Mesendoderm (in vitro differentiated cells): ENCODE results near the gene NAPG.

Source experiments
- DNase-seq: peaks from one replicate; pipeline ENCODE4 v3.0.0; 2013
- H2AK5ac ChIP-seq: 2 replicates; pipeline ENCODE4 v1.6.1; 2013; ENCODE audit warnings: low read length, inconsistent platforms
- H2BK120ac ChIP-seq: 2 replicates; pipeline ENCODE4 v1.6.1; 2013; ENCODE audit warnings: low read depth, mild to moderate bottlenecking, low read length, moderate library complexity, mixed read lengths
- H2BK15ac ChIP-seq: replicated peaks from 2 replicates; pipeline ENCODE4 v1.6.1; 2013; ENCODE audit warnings: low read depth, mild to moderate bottlenecking, moderate library complexity
- H2BK5ac ChIP-seq: 2 replicates; pipeline ENCODE4 v1.6.1; 2013; ENCODE audit warnings: low read length, inconsistent platforms
- H3K18ac ChIP-seq: 2 replicates; pipeline ENCODE4 v1.6.1; 2013; ENCODE audit warnings: mild to moderate bottlenecking, low read length, mixed read lengths
- H3K23ac ChIP-seq: one replicate; pipeline ENCODE4 v1.6.1; 2013; ENCODE audit warnings: low read length
- H3K27ac ChIP-seq: 2 replicates; pipeline ENCODE4 v1.5.1; 2013; ENCODE audit warnings: low read depth, mild to moderate bottlenecking, inconsistent platforms, low read length, moderate library complexity
- H3K27me3 ChIP-seq: 2 replicates; pipeline ENCODE4 v1.6.1; 2013; ENCODE audit warnings: low read length, control low read depth, mild to moderate bottlenecking, inconsistent platforms; ENCODE audit not compliant: insufficient read depth, poor library complexity
- H3K36me3 ChIP-seq: 2 replicates; pipeline ENCODE4 v1.6.1; 2013; ENCODE audit warnings: low read length, inconsistent platforms; ENCODE audit not compliant: control insufficient read depth, insufficient read depth
- H3K4ac ChIP-seq: one replicate; pipeline ENCODE4 v1.6.1; 2013; ENCODE audit warnings: low read depth, mild to moderate bottlenecking, low read length, moderate library complexity
- H3K4me1 ChIP-seq: 2 replicates; pipeline ENCODE4 v1.6.1; 2013; ENCODE audit warnings: low read depth, low read length, inconsistent platforms; ENCODE audit not compliant: control insufficient read depth
- H3K4me2 ChIP-seq: 2 replicates; pipeline ENCODE4 v1.6.1; 2013; ENCODE audit warnings: low read length
- H3K4me3 ChIP-seq: 2 replicates; pipeline ENCODE4 v1.5.1; 2013; ENCODE audit warnings: mild to moderate bottlenecking, low read length
- H3K56ac ChIP-seq: one replicate; pipeline ENCODE4 v1.6.1; 2013; ENCODE audit warnings: low read length
- H3K79me1 ChIP-seq: 2 replicates; pipeline ENCODE4 v1.6.1; 2013; ENCODE audit warnings: low read length, inconsistent platforms
- H3K79me2 ChIP-seq: 2 replicates; pipeline ENCODE4 v1.6.1; 2013; ENCODE audit warnings: mild to moderate bottlenecking, low read length; ENCODE audit not compliant: control insufficient read depth, insufficient read depth
- H3K9ac ChIP-seq: 2 replicates; pipeline ENCODE4 v1.6.1; 2013; ENCODE audit warnings: low read length, inconsistent platforms
- H4K5ac ChIP-seq: one replicate; pipeline ENCODE4 v1.6.1; 2013; ENCODE audit warnings: low read length
- H4K8ac ChIP-seq: one replicate; pipeline ENCODE4 v1.6.1; 2013; ENCODE audit warnings: low read depth, mild to moderate bottlenecking, control low read depth, low read length, moderate library complexity
- WGBS: extraction: QIAGEN DNeasy Blood & Tissue Kit; methylation state at CpG from one replicate; pipeline ENCODE4 v1.1.7; 2013; ENCODE audit warnings: low lambda C conversion rate, missing lambda C conversion rate; ENCODE audit not compliant: insufficient coverage; ENCODE audit errors: extremely low coverage; 5-methylcytosine and 5-hydroxymethylcytosine counted together

The NAPG gene

DNA sequence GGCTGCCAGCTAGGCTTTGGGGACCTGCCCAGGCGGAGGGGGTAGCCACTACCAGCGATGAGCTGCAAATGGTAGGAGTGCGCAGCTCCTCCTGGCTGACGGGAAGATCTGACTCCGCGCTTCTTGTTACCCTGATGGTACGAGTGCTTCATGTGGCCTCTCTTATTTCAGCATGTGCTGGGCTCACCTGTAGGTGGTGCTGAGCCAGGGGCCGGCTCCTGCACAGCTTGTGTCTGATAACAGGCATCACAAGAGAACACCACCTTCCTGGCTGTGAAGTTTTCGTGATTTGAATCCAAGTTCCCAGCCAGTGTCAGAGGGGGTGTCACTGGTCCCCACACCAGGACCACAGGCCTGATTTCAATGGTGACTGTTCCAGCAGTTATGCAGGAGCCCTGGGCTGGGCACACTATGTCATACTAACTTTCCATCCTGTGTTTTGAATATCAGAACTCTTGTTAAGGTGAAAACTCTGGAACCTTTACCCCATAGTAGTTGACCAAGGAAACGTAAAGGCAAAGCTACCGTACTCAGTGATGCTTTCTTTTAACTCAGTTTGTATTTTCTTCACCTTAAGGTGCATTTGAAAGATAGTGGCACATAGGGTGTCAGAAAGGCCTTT, 43.4 kb upstream of the NAPG start:
- Histone ChIP-seq H3K9ac (no peak overlapping the region), H3K27ac (no peak overlapping the region), H3K79me1 (no peaks in the 10 kb centered on the region), H3K4me3 (no peak overlapping the region), H2AK5ac (no peak overlapping the region), H2BK120ac (no peak overlapping the region), H4K5ac (no peak overlapping the region), H2BK5ac (no peak overlapping the region), H3K4me1 (peaks cover 2% of the 10 kb centered on the region), H3K18ac (no peak overlapping the region), H3K4me2 (no peak overlapping the region), H3K56ac (no peak overlapping the region), H4K8ac (no peak overlapping the region), H3K23ac (no peak overlapping the region), H3K27me3 (no peaks in the 10 kb centered on the region), H3K36me3 (peaks cover 3% of the 10 kb centered on the region), H3K79me2 (no peaks in the 10 kb centered on the region), H3K4ac (no peak overlapping the region), H2BK15ac (no peak overlapping the region)
- DNase-seq, result peak; percentile 19
- WGBS, result no CpG with 5 or more reads among the region's 11 CpGs

DNA sequence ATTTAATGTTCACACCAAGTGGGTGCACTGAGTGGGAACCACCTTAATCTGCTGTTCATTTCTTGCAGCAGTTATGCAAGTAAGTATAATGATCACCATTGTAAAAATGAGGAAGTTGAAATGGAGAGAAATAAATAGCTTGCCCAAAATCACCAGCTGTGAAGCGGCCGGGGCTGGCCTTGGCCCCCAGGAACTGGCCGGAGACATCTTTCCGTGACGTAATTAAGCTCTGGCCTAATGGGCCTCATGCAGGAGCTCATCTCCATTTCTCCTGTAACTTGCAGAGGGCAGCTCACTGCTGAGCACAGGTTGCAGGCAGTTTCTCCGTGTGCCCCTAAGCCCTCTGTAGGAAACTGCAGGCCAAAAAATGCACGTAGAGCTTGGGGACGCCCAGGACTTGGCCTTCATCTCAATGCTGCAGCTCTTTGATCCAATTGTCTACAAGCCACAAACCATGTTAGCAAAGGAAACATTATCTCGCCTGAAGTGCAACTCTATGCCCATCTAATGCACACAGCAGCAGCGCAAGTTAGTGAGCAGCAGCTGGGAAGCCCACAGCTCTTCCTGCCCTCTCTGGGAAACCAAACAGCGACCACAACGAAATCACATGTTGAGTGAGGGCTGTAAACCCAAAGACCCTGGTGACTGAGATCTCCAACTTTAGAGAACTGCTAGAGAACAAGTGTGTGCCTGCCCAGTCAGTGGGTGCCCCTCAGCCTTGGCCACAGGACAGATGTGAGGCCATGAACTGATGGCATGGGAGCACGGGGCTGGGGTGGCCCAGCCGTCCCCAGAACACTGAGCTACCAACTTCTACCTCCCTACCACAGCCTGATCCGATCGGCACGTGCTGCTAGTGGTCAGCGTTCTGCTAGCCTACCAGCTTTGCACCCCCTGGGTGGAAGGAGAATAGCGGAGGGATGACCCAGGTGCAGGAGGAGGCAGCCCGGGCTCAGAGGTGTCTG, 42.6 kb upstream of the NAPG start:
- Histone ChIP-seq H3K4ac (no peak overlapping the region), H3K27ac (no peak overlapping the region), H3K18ac (no peak overlapping the region), H3K79me2 (no peaks in the 10 kb centered on the region), H4K8ac (no peak overlapping the region), H2AK5ac (no peak overlapping the region), H4K5ac (no peak overlapping the region), H2BK15ac (no peak overlapping the region), H2BK120ac (no peak overlapping the region), H2BK5ac (no peak overlapping the region), H3K56ac (no peak overlapping the region), H3K79me1 (no peaks in the 10 kb centered on the region), H3K27me3 (no peaks in the 10 kb centered on the region), H3K36me3 (peaks cover 3% of the 10 kb centered on the region), H3K4me2 (no peak overlapping the region), H3K4me1 (no peaks in the 10 kb centered on the region), H3K4me3 (no peak overlapping the region), H3K23ac (no peak overlapping the region), H3K9ac (no peak overlapping the region)
- WGBS, result no CpG with 5 or more reads among the region's 20 CpGs
- DNase-seq, result no peak

DNA sequence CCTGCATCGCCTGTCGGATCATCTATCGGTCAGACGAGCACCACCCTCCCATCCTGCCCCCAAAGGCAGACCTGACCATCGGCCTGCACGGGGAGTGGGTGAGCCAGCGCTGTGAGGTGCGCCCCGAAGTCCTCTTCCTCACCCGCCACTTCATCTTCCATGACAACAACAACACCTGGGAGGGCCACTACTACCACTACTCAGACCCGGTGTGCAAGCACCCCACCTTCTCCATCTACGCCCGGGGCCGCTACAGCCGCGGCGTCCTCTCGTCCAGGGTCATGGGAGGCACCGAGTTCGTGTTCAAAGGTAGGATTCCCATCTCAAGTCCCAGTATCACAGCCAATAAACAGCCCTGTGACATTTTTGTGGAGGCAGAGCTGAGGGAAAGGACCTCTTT, 40.4 kb upstream of the NAPG start:
- Histone ChIP-seq H3K23ac (no peak overlapping the region), H2BK15ac (no peak overlapping the region), H3K18ac (no peak overlapping the region), H3K27me3 (no peaks in the 10 kb centered on the region), H3K4ac (no peak overlapping the region), H3K27ac (no peak overlapping the region), H4K8ac (no peak overlapping the region), H2AK5ac (no peak overlapping the region), H3K36me3 (no peaks in the 10 kb centered on the region), H3K4me1 (no peaks in the 10 kb centered on the region), H3K4me3 (no peak overlapping the region), H3K56ac (no peak overlapping the region), H2BK5ac (no peak overlapping the region), H3K79me1 (no peaks in the 10 kb centered on the region), H4K5ac (no peak overlapping the region), H3K4me2 (no peak overlapping the region), H2BK120ac (no peak overlapping the region), H3K79me2 (no peaks in the 10 kb centered on the region), H3K9ac (no peak overlapping the region)
- DNase-seq, result no peak
- WGBS, result no CpG with 5 or more reads among the region's 20 CpGs

DNA sequence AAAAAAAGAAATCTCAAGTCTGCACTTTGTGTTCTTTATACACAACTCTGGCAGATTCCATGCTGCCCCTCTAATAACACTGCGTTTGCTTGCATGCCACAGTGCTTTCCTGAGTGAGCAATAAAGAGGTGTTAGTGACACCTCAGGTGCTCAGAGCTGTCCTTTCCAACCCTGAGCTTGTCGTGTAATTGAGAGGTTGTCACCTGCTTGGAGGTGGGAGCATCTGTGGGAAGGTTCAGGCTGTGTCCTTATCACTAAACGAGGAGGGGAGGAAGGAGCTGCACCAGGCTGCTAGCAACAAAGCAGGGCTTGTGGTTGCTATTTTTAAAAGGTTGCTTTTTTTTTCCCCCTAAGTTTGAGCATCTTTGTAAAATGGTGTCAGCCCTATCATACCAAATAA, 39.5 kb upstream of the NAPG start:
- H3K18ac ChIP-seq, result no peak overlapping the region
- H3K23ac ChIP-seq, result no peak overlapping the region
- H3K4me2 ChIP-seq, result no peak overlapping the region
- no peak overlapping the region for H2BK5ac ChIP-seq
- no peak overlapping the region for H4K8ac ChIP-seq
- no peak overlapping the region for H2AK5ac ChIP-seq
- H3K4me1 ChIP-seq, result no peaks in the 10 kb centered on the region
- no peak overlapping the region for H3K56ac ChIP-seq
- DNase-seq, result no peak
- H3K79me2 ChIP-seq, result no peaks in the 10 kb centered on the region
- H3K27ac ChIP-seq, result no peak overlapping the region
- H4K5ac ChIP-seq, result no peak overlapping the region
- no peak overlapping the region for H3K4me3 ChIP-seq
- H3K4ac ChIP-seq, result no peak overlapping the region
- no peak overlapping the region for H3K9ac ChIP-seq
- no peak overlapping the region for H2BK120ac ChIP-seq
- no peak overlapping the region for H2BK15ac ChIP-seq
- no peaks in the 10 kb centered on the region for H3K36me3 ChIP-seq
- no peaks in the 10 kb centered on the region for H3K79me1 ChIP-seq
- WGBS, result no CpG with 5 or more reads among the region's 3 CpGs
- no peaks in the 10 kb centered on the region for H3K27me3 ChIP-seq

DNA sequence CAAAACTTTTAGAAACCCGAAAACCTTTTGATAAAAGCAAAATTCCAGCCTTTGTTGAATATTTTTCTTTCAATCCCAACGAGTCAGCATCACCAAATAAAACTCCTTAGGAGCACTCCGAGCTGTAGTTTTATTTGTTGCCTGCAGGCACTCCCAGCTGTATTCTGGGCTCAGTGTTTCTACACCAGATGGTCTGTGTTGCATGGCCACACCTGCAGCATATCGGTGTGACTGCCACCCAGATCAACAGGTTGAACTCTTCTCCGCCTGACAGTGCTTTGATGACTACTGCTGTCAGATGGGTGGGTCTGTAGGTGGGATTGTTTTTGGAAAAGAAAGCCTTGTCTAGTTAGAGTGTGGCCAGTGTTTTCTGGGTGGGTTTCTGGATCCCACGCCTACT, 38.7 kb upstream of the NAPG start:
- H2AK5ac ChIP-seq, result no peak overlapping the region
- no peak overlapping the region for H3K23ac ChIP-seq
- H3K4me2 ChIP-seq, result no peak overlapping the region
- no peaks in the 10 kb centered on the region for H3K27me3 ChIP-seq
- WGBS, result no CpG with 5 or more reads among the region's 6 CpGs
- no peak for DNase-seq
- no peaks in the 10 kb centered on the region for H3K79me1 ChIP-seq
- no peaks in the 10 kb centered on the region for H3K4me1 ChIP-seq
- no peak overlapping the region for H3K4ac ChIP-seq
- no peak overlapping the region for H4K5ac ChIP-seq
- no peak overlapping the region for H3K27ac ChIP-seq
- no peak overlapping the region for H2BK5ac ChIP-seq
- H3K36me3 ChIP-seq, result no peaks in the 10 kb centered on the region
- no peak overlapping the region for H2BK120ac ChIP-seq
- H3K56ac ChIP-seq, result no peak overlapping the region
- H2BK15ac ChIP-seq, result no peak overlapping the region
- H3K79me2 ChIP-seq, result no peaks in the 10 kb centered on the region
- no peak overlapping the region for H4K8ac ChIP-seq
- no peak overlapping the region for H3K9ac ChIP-seq
- no peak overlapping the region for H3K4me3 ChIP-seq
- no peak overlapping the region for H3K18ac ChIP-seq
